Urinary bladder (tissue), 4 donors: Measurements from ENCODE around the gene FXYD6. TPM values are rescaled to one million over a fixed set of nuclear protein-coding genes. Genes with fewer than 3 reads are reported as not detected.

Source experiments
- DNase-seq: peaks from one replicate; pipeline ENCODE4 v3.0.0-alpha.2; 2015; ENCODE audit errors: extremely low spot score
- H3K27ac ChIP-seq: one replicate; pipeline ENCODE4 v1.5.1; 2013; ENCODE audit warnings: low read depth, mild to moderate bottlenecking, moderate library complexity
- H3K36me3 ChIP-seq: one replicate; pipeline ENCODE4 v1.6.1; 2013; ENCODE audit warnings: mild to moderate bottlenecking, moderate library complexity; ENCODE audit not compliant: insufficient read depth
- H3K4me1 ChIP-seq: one replicate; pipeline ENCODE4 v1.6.1; 2013; ENCODE audit warnings: mild to moderate bottlenecking, moderate library complexity; ENCODE audit not compliant: insufficient read depth
- H3K4me3 ChIP-seq: one replicate; pipeline ENCODE4 v1.5.1; 2013; ENCODE audit warnings: low read depth, low read length
- WGBS: extraction: QIAGEN DNeasy Blood & Tissue Kit; methylation state at CpG from one replicate; pipeline ENCODE4 v1.1.7; 2013; 5-methylcytosine and 5-hydroxymethylcytosine counted together
- polyA plus RNA-seq: library from polyadenylated mRNA; stranded (reverse); fragments of 200-250 nt; gene quantifications from one replicate; pipeline ENCODE4 v1.2.3, GENCODE V29; 2013
- total RNA-seq: library from RNA; depleted of rRNA; stranded (reverse); fragments of >200 nt; gene quantifications from one replicate; pipeline ENCODE4 v1.2.3, GENCODE V29; 2014
- donor health status: healthy with polysubstance abuse.
- donor health status: healthy.

FXYD6 gene
- total and polyA plus RNA-seq, 2 donors: 56.2 to 373 TPM

- peak overlapping the region; percentile 56 for H3K27ac ChIP-seq
- no peaks in the 10 kb centered on the region for H3K4me1 ChIP-seq
- no peaks in the 10 kb centered on the region for H3K36me3 ChIP-seq
- WGBS: 16% methylated on average over 11 of the region's 11 CpGs
- peak; percentile 87 for DNase-seq
- no peak overlapping the region for H3K4me3 ChIP-seq
These were observed 9.3 kb upstream of the FXYD6 start for GRCh38 chr11:117885777-117886176.

- Histone ChIP-seq H3K4me3 (no peak overlapping the region), H3K36me3 (no peaks in the 10 kb centered on the region), H3K4me1 (no peaks in the 10 kb centered on the region), H3K27ac (no peak overlapping the region)
- DNase-seq: no peak
- 40% methylated on average over 7 of the region's 7 CpGs for WGBS
These were observed 8.5 kb upstream of the FXYD6 start for GRCh38 chr11:117884994-117885393.

DNA sequence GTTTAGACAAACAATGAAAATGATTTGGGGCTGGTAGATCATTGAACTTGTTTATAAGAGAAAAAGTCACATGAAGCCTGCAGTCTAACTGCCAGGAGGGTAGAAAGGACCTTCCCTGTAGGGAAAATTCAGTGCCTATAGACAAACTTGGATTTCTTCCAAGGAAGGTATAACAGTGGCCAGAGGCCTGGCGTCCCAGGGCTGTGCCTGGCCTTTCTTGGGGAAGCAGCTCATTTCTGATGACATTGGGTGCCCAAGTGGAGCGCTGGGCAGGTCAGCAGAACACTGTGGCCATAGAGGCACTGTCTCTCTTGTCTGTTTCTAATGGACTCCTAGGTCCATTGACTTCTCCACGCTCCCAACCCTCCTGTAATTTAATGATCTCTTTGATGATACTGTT is 6.6 kb upstream of the FXYD6 start:
- DNase-seq: no peak
- Histone ChIP-seq H3K4me1 (no peaks in the 10 kb centered on the region), H3K4me3 (no peak overlapping the region), H3K36me3 (no peaks in the 10 kb centered on the region), H3K27ac (no peak overlapping the region)
- WGBS: 76% methylated on average over 3 of the region's 3 CpGs

GRCh38 chr11:117882311-117882905 is 6.0 kb upstream of the FXYD6 start:
- 28% methylated on average over 11 of the region's 11 CpGs for WGBS
- Histone ChIP-seq H3K4me3 (no peak overlapping the region), H3K36me3 (no peaks in the 10 kb centered on the region), H3K4me1 (no peaks in the 10 kb centered on the region), H3K27ac (no peak overlapping the region)
- DNase-seq: no peak

DNA sequence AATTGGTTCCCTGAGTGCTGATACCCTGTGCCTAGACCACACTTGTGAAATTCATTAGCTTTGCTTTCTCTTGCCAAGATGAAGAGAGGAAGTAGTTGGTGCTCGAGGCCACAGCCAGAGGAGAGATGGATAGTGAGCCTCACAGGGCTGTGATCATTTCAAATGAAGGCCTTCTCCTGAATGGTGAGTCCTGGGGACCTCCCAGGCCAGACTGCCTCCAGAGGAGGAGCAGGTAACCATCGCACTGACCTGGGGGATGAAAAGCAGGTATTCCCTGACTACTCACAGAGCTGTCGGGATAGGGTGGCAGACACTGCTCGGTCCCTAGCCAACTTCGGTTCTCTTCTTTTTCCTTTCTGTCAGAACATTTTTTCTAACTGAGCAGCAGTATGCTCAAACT is 4.8 kb upstream of the FXYD6 start:
- no peak overlapping the region for H3K4me3 ChIP-seq
- 88% methylated on average over 5 of the region's 5 CpGs for WGBS
- no peaks in the 10 kb centered on the region for H3K36me3 ChIP-seq
- H3K4me1 ChIP-seq: no peaks in the 10 kb centered on the region
- H3K27ac ChIP-seq: no peak overlapping the region
- DNase-seq: no peak

DNA sequence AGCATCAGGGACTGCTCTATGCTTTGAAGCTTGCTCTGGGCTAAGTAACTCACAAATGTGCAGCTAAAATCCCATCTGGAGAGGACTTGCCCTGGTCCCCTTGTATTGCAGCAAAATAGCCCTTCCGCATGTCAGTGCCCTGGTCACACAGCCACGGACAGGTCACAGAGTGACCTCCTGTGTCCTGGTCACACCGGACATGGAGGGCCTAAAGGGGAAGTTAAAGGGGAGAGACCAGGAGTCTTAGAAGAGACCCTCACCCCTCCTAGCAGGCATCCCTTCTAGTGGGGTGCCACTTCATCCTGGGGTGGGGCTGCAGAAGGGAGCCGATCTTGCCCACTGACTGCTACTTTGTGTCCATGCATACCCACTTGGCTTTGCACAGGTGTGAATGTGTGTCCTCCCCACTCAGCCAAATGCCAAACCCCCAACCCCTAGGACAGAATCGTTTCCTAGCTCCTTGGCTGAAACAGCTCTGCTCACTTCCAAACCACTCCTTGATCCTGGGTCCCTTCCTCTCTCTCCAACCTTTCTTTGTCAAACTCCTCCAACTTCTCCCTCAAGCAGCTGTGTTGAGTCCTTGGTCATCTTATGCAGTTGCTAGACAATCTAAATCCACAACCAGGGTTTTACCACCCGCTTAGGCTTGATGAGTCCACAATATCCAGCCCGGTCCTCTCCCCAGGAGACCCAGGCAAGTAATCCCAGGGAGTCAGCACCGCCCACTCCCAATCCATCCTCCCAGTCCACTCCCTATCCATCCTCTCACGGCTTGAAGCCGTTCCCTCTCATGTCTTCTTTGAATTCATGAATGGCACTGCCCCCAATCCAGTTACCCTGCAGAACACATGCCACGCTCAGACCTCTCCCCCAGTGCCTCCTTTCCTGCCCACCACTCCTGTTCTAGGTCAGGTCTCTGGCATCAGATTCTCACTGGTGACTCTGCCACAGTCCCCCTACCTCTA is 3.3 kb upstream of the FXYD6 start:
- H3K4me3 ChIP-seq: no peak overlapping the region
- WGBS: 87% methylated on average over 11 of the region's 11 CpGs
- no peak overlapping the region for H3K27ac ChIP-seq
- no peak for DNase-seq
- H3K4me1 ChIP-seq: no peaks in the 10 kb centered on the region
- H3K36me3 ChIP-seq: no peaks in the 10 kb centered on the region

DNA sequence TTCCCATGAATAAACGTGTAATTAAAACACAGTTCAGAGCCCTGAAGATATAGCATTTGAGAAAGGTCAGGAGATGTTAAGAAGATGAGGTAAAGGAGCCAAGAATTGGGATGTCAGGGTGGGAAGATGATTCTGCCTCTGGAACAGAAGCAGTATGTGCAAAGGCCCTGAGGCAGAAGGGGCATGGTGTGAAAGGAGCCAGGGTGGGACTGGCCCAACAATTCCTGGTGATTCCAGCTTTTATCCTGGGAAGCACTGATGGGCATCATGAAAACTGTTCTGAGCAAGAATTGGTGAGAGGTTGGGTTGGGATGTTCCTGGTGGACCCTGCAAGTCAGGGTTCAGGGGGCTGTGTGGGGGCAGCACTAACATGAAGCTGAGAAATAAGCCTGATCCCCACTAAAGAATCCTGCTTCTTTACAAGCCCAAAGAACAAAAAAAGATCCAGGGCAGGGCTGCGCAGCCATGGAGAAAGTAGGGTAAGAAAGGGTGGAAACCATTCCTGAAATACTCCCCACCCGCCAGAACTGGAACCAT is 2.5 kb upstream of the FXYD6 start:
- Histone ChIP-seq H3K4me3 (no peak overlapping the region), H3K36me3 (no peaks in the 10 kb centered on the region), H3K27ac (no peak overlapping the region), H3K4me1 (no peaks in the 10 kb centered on the region)
- 74% methylated on average over 3 of the region's 3 CpGs for WGBS
- no peak for DNase-seq

GRCh38 chr11:117878314-117878938 is 2.0 kb upstream of the FXYD6 start:
- DNase-seq: no peak
- Histone ChIP-seq H3K36me3 (no peaks in the 10 kb centered on the region), H3K27ac (no peak overlapping the region), H3K4me3 (no peak overlapping the region), H3K4me1 (no peaks in the 10 kb centered on the region)
- WGBS: 83% methylated on average over 6 of the region's 6 CpGs

GRCh38 chr11:117877120-117877784 is 794 bp upstream of the FXYD6 start:
- Histone ChIP-seq H3K4me1 (no peaks in the 10 kb centered on the region), H3K27ac (no peak overlapping the region), H3K4me3 (peak overlapping the region; percentile 54), H3K36me3 (no peaks in the 10 kb centered on the region)
- no peak for DNase-seq
- 22% methylated on average over 12 of the region's 12 CpGs for WGBS

DNA sequence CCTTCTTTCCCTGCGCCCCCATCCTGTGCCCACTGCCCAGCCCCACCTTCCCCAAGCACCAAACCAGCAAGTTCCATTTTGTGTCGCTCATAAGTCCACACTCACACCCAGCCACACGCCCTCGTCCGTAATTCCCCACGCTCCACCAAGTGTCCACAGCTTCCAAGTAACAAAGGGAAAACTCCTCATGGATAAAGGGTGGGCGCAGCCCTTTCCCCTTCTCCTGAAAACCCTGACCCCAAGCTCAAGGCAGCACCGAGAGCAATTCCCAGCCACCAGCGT is 458 bp downstream of the FXYD6 start:
- no peak overlapping the region for H3K27ac ChIP-seq
- no peaks in the 10 kb centered on the region for H3K4me1 ChIP-seq
- H3K4me3 ChIP-seq: peak overlapping the region; percentile 54
- H3K36me3 ChIP-seq: no peaks in the 10 kb centered on the region
- 0% methylated on average over 9 of the region's 9 CpGs for WGBS
- DNase-seq: no peak

DNA sequence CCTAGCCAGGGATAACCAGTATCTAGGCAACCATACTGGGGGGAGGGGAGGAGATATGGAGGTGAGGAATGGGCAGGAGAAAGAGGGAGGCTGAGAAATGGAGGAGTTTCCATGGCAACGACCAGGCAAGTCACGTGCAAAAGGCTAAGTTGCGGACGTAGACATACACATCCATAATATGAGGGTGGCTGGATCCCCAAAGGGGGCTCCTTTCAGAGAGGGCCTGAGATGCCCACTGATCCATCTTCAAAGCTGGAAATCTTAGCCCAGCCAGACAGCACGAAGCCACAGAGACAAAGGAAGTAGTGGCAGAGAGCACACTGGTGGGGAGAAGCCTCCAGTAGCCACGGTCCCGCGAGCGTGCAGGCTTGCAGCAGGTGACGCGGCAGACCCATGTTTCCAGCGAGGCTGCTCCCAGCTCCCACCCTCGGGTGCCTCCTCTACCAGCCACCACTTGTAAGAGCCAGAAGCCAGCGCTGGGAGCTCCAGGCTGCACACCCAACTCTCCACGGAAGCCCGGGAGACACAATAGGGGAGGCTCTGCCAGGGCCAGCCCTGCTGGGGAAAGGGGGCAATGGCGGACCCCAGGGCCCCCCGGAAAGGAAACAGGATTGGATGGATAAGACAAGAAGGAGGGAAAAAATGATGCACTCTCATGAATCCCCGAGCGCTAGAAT is 938 bp downstream of the FXYD6 start:
- no peak for DNase-seq
- H3K27ac ChIP-seq: no peak overlapping the region
- H3K4me3 ChIP-seq: peak overlapping the region; percentile 54
- 2% methylated on average over 20 of the region's 20 CpGs for WGBS
- no peaks in the 10 kb centered on the region for H3K36me3 ChIP-seq
- H3K4me1 ChIP-seq: no peaks in the 10 kb centered on the region

DNA sequence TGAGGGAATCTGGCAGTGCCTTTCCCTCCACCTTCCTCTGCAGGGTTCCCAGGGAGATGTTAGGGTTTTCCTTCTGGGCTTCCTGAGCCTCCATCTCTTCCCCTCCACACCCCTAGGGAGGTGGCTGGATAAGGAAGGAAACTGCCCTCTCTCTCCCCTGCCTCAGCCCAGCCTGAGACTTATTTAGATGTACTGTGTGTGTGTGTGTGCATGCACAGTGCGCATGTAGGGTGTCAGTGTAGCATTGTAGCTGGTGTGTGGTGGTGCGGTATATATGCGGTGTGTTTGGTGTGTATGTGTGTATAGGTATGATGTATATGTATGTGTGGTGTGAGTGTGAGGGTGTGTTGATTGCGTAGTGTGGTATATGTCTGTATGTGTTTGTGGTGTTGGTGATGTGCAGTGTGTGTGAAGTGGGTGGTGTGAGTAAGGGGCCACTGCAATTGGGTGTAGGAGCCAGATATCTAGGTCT is 1.5 kb downstream of the FXYD6 start:
- no peak overlapping the region for H3K4me3 ChIP-seq
- no peak for DNase-seq
- no peaks in the 10 kb centered on the region for H3K4me1 ChIP-seq
- 72% methylated on average over 4 of the region's 4 CpGs for WGBS
- H3K36me3 ChIP-seq: no peaks in the 10 kb centered on the region
- H3K27ac ChIP-seq: no peak overlapping the region
